A549 treated with GW870086 at 1 μM for 4 hours (cell line): ENCODE data around the gene SNX2. TPM values are rescaled to one million over a fixed set of nuclear protein-coding genes. Genes with fewer than 3 reads are reported as not detected.

ENCODE experiments used
- total RNA-seq: library from RNA; stranded (reverse); fragments of 200-300 nt; extraction: Qiagen RNA extraction; gene quantifications from 5 replicates; pipeline ENCODE4 v1.2.3, GENCODE V29; 2022; ENCODE audit warnings: low read depth

Gene SNX2
- 36.3 to 56.9 TPM (median 39.4 TPM) in 5 replicates for total RNA-seq

GRCh38 chr5:122774861-122775549 is at the start of gene SNX2:
Gene SNX2, plus strand, starts transcription at chr5:122775080. Its CDS starts 24 bp downstream, at chr5:122775104.

GRCh38 chr5:122845229-122846050 is 70.6 kb downstream of the SNX2 start, which contains the start of gene SNX24:
Gene SNX24, plus strand, starts transcription at chr5:122845613. Its CDS starts 21 bp downstream, at chr5:122845634.

Other genes with a start within 250 kb of the SNX2 start
- 18.3 to 23.8 TPM (median 23.1 TPM) in 5 replicates for gene SNX24, start 70.5 kb downstream of the SNX2 start, total RNA-seq